GM19372 (cell line): ENCODE results near the gene C7orf25.
A peak's percentile ranks its signal among the peaks of the same experiment; 100 is the strongest.

Experiments
- ATAC-seq: cut with Tn5 transposase; IDR thresholded peaks from one replicate; pipeline ENCODE4 v1.9.1; 2021; ENCODE audit warnings: mild to moderate bottlenecking, low read depth, moderate library complexity; ENCODE audit not compliant: unreplicated experiment

Gene C7orf25

GRCh38 chr7:42911454-42912447 lies at the start of gene C7orf25:
TSS of gene C7orf25 (minus strand) at chr7:42912070. CDS start at chr7:42910900, 1,170 bp downstream.
- ATAC-seq = peak; percentile 91

- ATAC-seq = no peak
Observed at GRCh38 chr7:42961170-42961569, 49.3 kb upstream of the C7orf25 start.

GRCh38 chr7:42960762-42961161 lies 48.9 kb upstream of the C7orf25 start:
- ATAC-seq = no peak

- ATAC-seq = no peak
Observed at GRCh38 chr7:42959549-42959948, 47.7 kb upstream of the C7orf25 start.

- no peak for ATAC-seq
Observed at GRCh38 chr7:42956062-42956461, 44.2 kb upstream of the C7orf25 start.

GRCh38 chr7:42953994-42954393 lies 42.1 kb upstream of the C7orf25 start:
- no peak for ATAC-seq

- no peak for ATAC-seq
Observed at GRCh38 chr7:42952328-42952727, 40.5 kb upstream of the C7orf25 start.

GRCh38 chr7:42950417-42950816 lies 38.5 kb upstream of the C7orf25 start:
- ATAC-seq = no peak

GRCh38 chr7:42947521-42947920 lies 35.7 kb upstream of the C7orf25 start:
- ATAC-seq = no peak

- ATAC-seq = no peak
Observed at GRCh38 chr7:42946627-42946950, 34.7 kb upstream of the C7orf25 start.

GRCh38 chr7:42945821-42946626 lies 34.2 kb upstream of the C7orf25 start:
- ATAC-seq = peak; percentile 55

- ATAC-seq = no peak
Observed at GRCh38 chr7:42940985-42941847, 29.3 kb upstream of the C7orf25 start.

GRCh38 chr7:42939457-42940240 lies 27.8 kb upstream of the C7orf25 start:
- ATAC-seq = no peak

GRCh38 chr7:42935861-42936260 lies 24.0 kb upstream of the C7orf25 start:
- ATAC-seq = no peak

GRCh38 chr7:42934291-42934690 lies 22.4 kb upstream of the C7orf25 start:
- no peak for ATAC-seq

GRCh38 chr7:42932811-42933591 lies 21.1 kb upstream of the C7orf25 start:
- no peak for ATAC-seq

- ATAC-seq = peak; percentile 99
Observed at GRCh38 chr7:42931834-42932651, 20.2 kb upstream of the C7orf25 start, which contains the start of the genes MRPL32 and PSMA2. TSS of gene MRPL32 (plus strand) at chr7:42932376. CDS start at chr7:42932387, 11 bp downstream. TSS of gene PSMA2 (minus strand) at chr7:42932174. CDS start at chr7:42932158, 16 bp downstream.

- no peak for ATAC-seq
Observed at GRCh38 chr7:42931447-42931833, 19.6 kb upstream of the C7orf25 start.
